ENCODE results near the gene SRGAP3. TPM values are rescaled to one million over a fixed set of nuclear protein-coding genes. Genes with fewer than 3 reads are reported as not detected.

SRGAP3 gene
- total and polyA plus RNA-seq, 4 donors: 1.2 to 32.8 (median 7.3) TPM

DNA sequence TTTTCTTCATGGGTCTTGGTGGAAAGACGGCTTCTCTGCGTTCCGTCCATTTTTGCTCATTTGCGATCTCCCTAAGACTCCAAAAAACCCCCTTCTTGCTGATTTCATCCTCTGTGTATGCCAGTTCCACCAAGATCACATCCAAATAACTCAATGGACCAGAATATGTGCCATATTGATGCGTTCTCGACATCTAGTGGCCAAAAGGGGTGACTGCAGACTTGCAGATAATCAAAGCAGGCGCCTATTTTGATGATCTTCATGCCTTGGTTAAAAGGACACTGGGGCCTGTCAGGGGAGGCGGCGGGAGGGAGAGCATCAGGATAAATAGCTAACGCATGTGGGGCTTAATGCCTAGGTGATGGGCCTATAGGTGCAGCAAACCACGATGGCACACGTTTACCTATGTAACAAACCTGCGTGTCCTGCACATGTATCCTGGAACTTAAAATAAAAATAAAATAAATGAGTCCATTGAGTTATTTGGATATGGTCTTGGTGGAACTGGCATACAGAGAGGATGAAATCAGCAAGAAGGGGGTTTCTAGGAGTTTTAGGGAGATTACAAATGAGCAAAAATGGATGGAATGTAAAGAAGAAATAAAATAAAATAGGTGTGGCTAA lies 182.0 kb downstream of the SRGAP3 start:
- Histone ChIP-seq H3K27me3 (ENCODE audit: control insufficient read depth in 3 of 3, insufficient read depth in 3 of 3, low read length in 2 of 3) (no peaks in the 10 kb centered on the region), H3K4me3 (no peak overlapping the region), H3K27ac (ENCODE audit: low read depth in 1 of 2, low read length in 1 of 2) (no peak overlapping the region), H3K9me3 (ENCODE audit: control insufficient read depth in 4 of 4, insufficient read depth in 3 of 4, low read length in 3 of 4) (peaks cover 0 to 4% (median 0%) of the 10 kb centered on the region in 4 donors), H3K36me3 (ENCODE audit: control insufficient read depth in 4 of 4, insufficient read depth in 4 of 4, low read length in 4 of 4) (peaks cover 0 to 7% (median 2%) of the 10 kb centered on the region in 4 donors), H3K9ac (ENCODE audit: insufficient read depth in 1 of 2, low read length in 2 of 2) (no peak overlapping the region), H3K4me1 (ENCODE audit: control insufficient read depth in 5 of 5, insufficient read depth in 5 of 5, low read length in 5 of 5) (peaks cover 0 to 45% (median 0%) of the 10 kb centered on the region in 5 donors)
- TF ChIP-seq, protein P1, sequence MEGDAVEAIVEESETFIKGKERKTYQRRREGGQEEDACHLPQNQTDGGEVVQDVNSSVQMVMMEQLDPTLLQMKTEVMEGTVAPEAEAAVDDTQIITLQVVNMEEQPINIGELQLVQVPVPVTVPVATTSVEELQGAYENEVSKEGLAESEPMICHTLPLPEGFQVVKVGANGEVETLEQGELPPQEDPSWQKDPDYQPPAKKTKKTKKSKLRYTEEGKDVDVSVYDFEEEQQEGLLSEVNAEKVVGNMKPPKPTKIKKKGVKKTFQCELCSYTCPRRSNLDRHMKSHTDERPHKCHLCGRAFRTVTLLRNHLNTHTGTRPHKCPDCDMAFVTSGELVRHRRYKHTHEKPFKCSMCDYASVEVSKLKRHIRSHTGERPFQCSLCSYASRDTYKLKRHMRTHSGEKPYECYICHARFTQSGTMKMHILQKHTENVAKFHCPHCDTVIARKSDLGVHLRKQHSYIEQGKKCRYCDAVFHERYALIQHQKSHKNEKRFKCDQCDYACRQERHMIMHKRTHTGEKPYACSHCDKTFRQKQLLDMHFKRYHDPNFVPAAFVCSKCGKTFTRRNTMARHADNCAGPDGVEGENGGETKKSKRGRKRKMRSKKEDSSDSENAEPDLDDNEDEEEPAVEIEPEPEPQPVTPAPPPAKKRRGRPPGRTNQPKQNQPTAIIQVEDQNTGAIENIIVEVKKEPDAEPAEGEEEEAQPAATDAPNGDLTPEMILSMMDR (IDR thresholded peaks at IDR 0.05; ENCODE audit: control extremely low read depth, extremely low read depth): peak; percentile 61
- peak; percentile 72 for ATAC-seq (ENCODE audit: insufficient read depth, low FRiP score)
- WGBS, 2 donors: 37 to 48% methylated on average over 13 of the region's 13 CpGs
- peak; percentile 63 to 87 (median 84) for DNase-seq

DNA sequence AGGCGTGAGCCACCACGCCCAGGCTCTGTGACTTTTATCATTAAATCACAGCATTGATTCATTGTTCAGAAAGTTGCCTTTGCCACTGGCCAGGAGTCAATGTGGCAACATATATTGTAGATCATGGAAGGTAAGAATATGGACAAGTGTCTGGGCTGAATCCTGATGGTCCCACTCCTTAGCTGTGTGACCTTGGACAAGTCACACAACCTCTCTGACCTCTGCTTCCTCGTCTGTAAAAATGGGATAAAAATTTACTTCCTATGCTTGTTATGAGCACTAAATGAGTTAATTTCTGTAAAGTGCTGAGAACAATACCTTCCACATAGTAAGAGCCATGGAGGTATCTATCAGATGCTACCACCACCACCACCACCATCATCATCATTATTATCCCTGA lies 182.7 kb downstream of the SRGAP3 start:
- peaks cover 0 to 7% (median 3%) of the 10 kb centered on the region in 4 donors for H3K36me3 ChIP-seq (ENCODE audit: control insufficient read depth in 4 of 4, insufficient read depth in 4 of 4, low read length in 4 of 4)
- no peak overlapping the region for H3K27ac ChIP-seq (ENCODE audit: low read depth in 1 of 2, low read length in 1 of 2)
- TF ChIP-seq, protein P1 (IDR thresholded peaks at IDR 0.05; ENCODE audit: control extremely low read depth, extremely low read depth): no peak
- H3K4me3 ChIP-seq: no peak overlapping the region
- peaks cover 0 to 5% (median 0%) of the 10 kb centered on the region in 4 donors for H3K9me3 ChIP-seq (ENCODE audit: control insufficient read depth in 4 of 4, insufficient read depth in 3 of 4, low read length in 3 of 4)
- H3K9ac ChIP-seq (ENCODE audit: insufficient read depth in 1 of 2, low read length in 2 of 2): no peak overlapping the region
- no peak for DNase-seq
- WGBS, 2 donors: 87 to 89% methylated on average over 3 of the region's 3 CpGs
- peaks cover 0 to 45% (median 0%) of the 10 kb centered on the region in 5 donors for H3K4me1 ChIP-seq (ENCODE audit: control insufficient read depth in 5 of 5, insufficient read depth in 5 of 5, low read length in 5 of 5)
- H3K27me3 ChIP-seq (ENCODE audit: control insufficient read depth in 3 of 3, insufficient read depth in 3 of 3, low read length in 2 of 3): no peaks in the 10 kb centered on the region
- ATAC-seq (ENCODE audit: insufficient read depth, low FRiP score): no peak

DNA sequence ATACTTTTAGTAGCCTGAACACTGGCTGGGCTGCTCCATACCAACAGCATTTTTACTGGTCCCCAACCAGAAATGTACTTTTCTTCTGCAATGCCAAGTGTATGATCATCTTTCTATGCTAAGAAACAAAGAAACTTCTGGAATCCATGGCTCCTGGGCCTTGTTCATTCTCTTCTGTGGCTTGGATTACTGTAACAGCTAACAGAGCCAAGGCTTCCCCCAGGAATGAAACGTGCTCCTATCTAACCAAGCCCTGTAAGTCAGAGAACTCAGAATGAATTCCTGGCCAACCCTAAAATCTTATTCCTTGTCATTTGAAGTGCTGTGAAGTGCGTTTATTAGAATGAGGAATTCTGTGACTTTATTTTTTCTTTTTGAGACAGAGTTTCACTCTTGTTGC lies 183.3 kb downstream of the SRGAP3 start:
- TF ChIP-seq, protein P1 (IDR thresholded peaks at IDR 0.05; ENCODE audit: control extremely low read depth, extremely low read depth): no peak
- WGBS, 2 donors: 62 to 81% methylated on average over 2 of the region's 2 CpGs
- H3K9me3 ChIP-seq (ENCODE audit: control insufficient read depth in 4 of 4, insufficient read depth in 3 of 4, low read length in 3 of 4): peaks cover 0 to 5% (median 0%) of the 10 kb centered on the region in 4 donors
- peaks cover 0 to 45% (median 0%) of the 10 kb centered on the region in 5 donors for H3K4me1 ChIP-seq (ENCODE audit: control insufficient read depth in 5 of 5, insufficient read depth in 5 of 5, low read length in 5 of 5)
- no peaks in the 10 kb centered on the region for H3K27me3 ChIP-seq (ENCODE audit: control insufficient read depth in 3 of 3, insufficient read depth in 3 of 3, low read length in 2 of 3)
- no peak overlapping the region for H3K4me3 ChIP-seq
- no peak overlapping the region for H3K27ac ChIP-seq (ENCODE audit: low read depth in 1 of 2, low read length in 1 of 2)
- peaks cover 0 to 7% (median 3%) of the 10 kb centered on the region in 4 donors for H3K36me3 ChIP-seq (ENCODE audit: control insufficient read depth in 4 of 4, insufficient read depth in 4 of 4, low read length in 4 of 4)
- DNase-seq (peak in 1 of 3 donors; percentile 19), ATAC-seq (ENCODE audit: insufficient read depth, low FRiP score) (no peak)
- H3K9ac ChIP-seq (ENCODE audit: insufficient read depth in 1 of 2, low read length in 2 of 2): no peak overlapping the region

Data from lung (tissue), 12 donors.